A673 (cell line): ENCODE measurements around the gene HAPLN1.

Experiments used
- CTCF ChIP-seq: fragments of 300-800, 200-600 bp; sonication (generic); conservative IDR thresholded peaks from 2 replicates; pipeline ENCODE4 v1.5.1; 2017; ENCODE audit warnings: low read depth, mild to moderate bottlenecking, antibody characterized with exemption, low read length, moderate library complexity, mixed read lengths
- EZH2 ChIP-seq: fragments of 200-600 bp; sonication (generic); IDR thresholded peaks from 2 replicates; pipeline ENCODE4 v1.6.1; 2017; ENCODE audit warnings: borderline replicate concordance, low read depth, mild to moderate bottlenecking, mixed read lengths, antibody characterized with exemption, low read length; ENCODE audit not compliant: poor library complexity, severe bottlenecking

GRCh38 chr5:83726912-83727311 lies 6.3 kb upstream of the HAPLN1 start:
- TF ChIP-seq CTCF (no peak), EZH2 (no peak)
